SH-SY5Y (cell line): ENCODE data around the gene ERMAP.

Experiments used
- GATA2 ChIP-seq: IDR thresholded peaks from 2 replicates; pipeline ENCODE4 v1.6.1; 2011; ENCODE audit warnings: mild to moderate bottlenecking, low read depth, low read length
- GATA3 ChIP-seq: IDR thresholded peaks from 2 replicates; pipeline ENCODE4 v1.6.1; 2011; ENCODE audit warnings: low read depth, mild to moderate bottlenecking, low read length, moderate library complexity

GRCh38 chr1:42837709-42838108 lies 20.8 kb downstream of the ERMAP start:
- TF ChIP-seq GATA2 (no peak), GATA3 (no peak)
